HEK293 (cell line): ENCODE data around the gene PDE12.

Experiments
- CTCF ChIP-seq: fragments of 450-650 bp; formaldehyde crosslinking; IDR thresholded peaks from 2 replicates; pipeline ENCODE4 v1.5.1; 2016; ENCODE audit warnings: missing biosample characterization, missing genetic modification characterization
- REST ChIP-seq: fragments of 450-650 bp; formaldehyde crosslinking; IDR thresholded peaks from 2 replicates; pipeline ENCODE4 v1.5.1; 2016; ENCODE audit warnings: missing biosample characterization, missing genetic modification characterization
- ZNF10 ChIP-seq: fragments of 450-650 bp; formaldehyde crosslinking; IDR thresholded peaks from 2 replicates; pipeline ENCODE4 v1.5.1; 2017; ENCODE audit warnings: missing biosample characterization, missing genetic modification characterization
- ZNF138 ChIP-seq: fragments of 450-650 bp; formaldehyde crosslinking; IDR thresholded peaks from 2 replicates; pipeline ENCODE4 v1.5.1; 2016; ENCODE audit warnings: missing biosample characterization, missing genetic modification characterization, borderline replicate concordance
- ZNF140 ChIP-seq: fragments of 450-650 bp; formaldehyde crosslinking; IDR thresholded peaks from 2 replicates; pipeline ENCODE4 v1.5.1; 2016; ENCODE audit warnings: missing biosample characterization, missing genetic modification characterization
- ZNF155 ChIP-seq: fragments of 450-650 bp; formaldehyde crosslinking; IDR thresholded peaks from 2 replicates; pipeline ENCODE4 v1.5.1; 2016; ENCODE audit warnings: missing biosample characterization, missing genetic modification characterization
- ZNF174 ChIP-seq: fragments of 450-650 bp; formaldehyde crosslinking; IDR thresholded peaks from 2 replicates; pipeline ENCODE4 v1.5.0; 2017; ENCODE audit warnings: missing biosample characterization, mild to moderate bottlenecking, missing genetic modification characterization
- ZNF18 ChIP-seq: fragments of 450-650 bp; formaldehyde crosslinking; IDR thresholded peaks from 2 replicates; pipeline ENCODE4 v1.5.1; 2016; ENCODE audit warnings: missing biosample characterization, missing genetic modification characterization
- ZNF24 ChIP-seq: fragments of 450-650 bp; formaldehyde crosslinking; IDR thresholded peaks from 2 replicates; pipeline ENCODE4 v1.5.1; 2016; ENCODE audit warnings: missing biosample characterization, missing genetic modification characterization
- ZNF341 ChIP-seq: fragments of 450-650 bp; formaldehyde crosslinking; IDR thresholded peaks from 2 replicates; pipeline ENCODE4; 2016; ENCODE audit warnings: low read depth, missing biosample characterization, missing genetic modification characterization
- ZNF585B ChIP-seq: fragments of 450-650 bp; formaldehyde crosslinking; IDR thresholded peaks from 2 replicates; pipeline ENCODE4 v1.5.1; 2016; ENCODE audit warnings: missing biosample characterization, missing genetic modification characterization
- ZNF600 ChIP-seq: fragments of 450-650 bp; formaldehyde crosslinking; IDR thresholded peaks from 2 replicates; pipeline ENCODE4 v1.5.1; 2016; ENCODE audit warnings: missing biosample characterization, missing genetic modification characterization
- ZNF621 ChIP-seq: fragments of 450-650 bp; formaldehyde crosslinking; IDR thresholded peaks from 2 replicates; pipeline ENCODE4 v1.5.1; 2017; ENCODE audit warnings: missing biosample characterization, missing genetic modification characterization
- ZNF768 ChIP-seq: fragments of 450-650 bp; formaldehyde crosslinking; IDR thresholded peaks from 2 replicates; pipeline ENCODE4 v1.5.1; 2018; ENCODE audit warnings: missing biosample characterization, mild to moderate bottlenecking, missing genetic modification characterization

- TF ChIP-seq ZNF24 (tag by site-specific recombination) (no peak), CTCF (tag by site-specific recombination) (no peak), REST (tag by site-specific recombination) (no peak), ZNF174 (tag by site-specific recombination) (no peak), ZNF18 (tag by site-specific recombination) (no peak), ZNF768 (no peak), ZNF341 (tag by site-specific recombination) (no peak), ZNF140 (tag by site-specific recombination) (no peak), ZNF621 (tag by site-specific recombination) (no peak), ZNF155 (tag by site-specific recombination) (no peak), ZNF138 (no peak), ZNF600 (tag by site-specific recombination) (no peak), ZNF585B (no peak), ZNF10 (tag by site-specific recombination) (no peak)
These were observed 30.7 kb downstream of the PDE12 start for GRCh38 chr3:57586778-57587177.
